Erythroblast (primary cell): ENCODE data around the gene SLIT1.

Source experiments
- GATA1 ChIP-seq: IDR thresholded peaks from 2 replicates; pipeline ENCODE4 v1.6.1; 2011; ENCODE audit warnings: low read depth, mild to moderate bottlenecking, control low read depth, low read length, moderate library complexity
- POLR2A ChIP-seq: IDR thresholded peaks from 2 replicates; pipeline ENCODE4 v1.6.1; 2011; ENCODE audit warnings: mild to moderate bottlenecking, low read length

DNA sequence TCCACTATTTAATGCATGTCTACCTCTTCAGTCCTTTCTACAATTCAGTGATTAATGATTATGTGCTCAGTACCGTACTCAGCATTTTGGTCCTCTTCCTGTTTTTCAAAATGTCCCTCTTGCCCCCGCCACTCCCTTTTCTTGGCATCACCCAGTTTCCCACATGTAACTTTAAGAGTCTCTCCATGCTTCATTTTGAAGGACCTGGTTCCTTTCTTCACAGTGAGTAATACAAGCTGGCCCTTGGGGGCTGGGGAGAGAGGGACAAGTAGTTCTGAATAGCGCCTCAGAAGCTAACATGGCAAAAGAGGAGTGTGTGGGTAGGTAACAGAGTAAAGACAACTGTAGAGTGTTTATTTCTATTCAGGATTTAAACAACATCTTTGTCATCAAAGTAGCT is 34.6 kb upstream of the SLIT1 start:
- TF ChIP-seq POLR2A (no peak), GATA1 (no peak)
